ENCODE measurements around the gene TCP1. TPM values are rescaled to one million over a fixed set of nuclear protein-coding genes. Genes with fewer than 3 reads are reported as not detected.

TCP1 gene
- total RNA-seq, 6 donors from 2014 or later, result 43.0 to 128 (median 95.2) TPM

GRCh38 chr6:159790956-159791598 is 1.7 kb upstream of the TCP1 start:
- WGBS, 2 donors, result 16 to 29% methylated on average over 13 to 18 of the region's 18 CpGs
- H3K27ac ChIP-seq, result peak overlapping the region; percentile 92 to 99 (median 94)
- DNase-seq (no peak), ATAC-seq (ENCODE audit: low FRiP score in 2 of 2) (no peak)
- peaks cover 24 to 51% (median 38%) of the 10 kb centered on the region in 4 donors for H3K4me1 ChIP-seq
- no peaks in the 10 kb centered on the region for H3K27me3 ChIP-seq
- H3K36me3 ChIP-seq, result peaks cover 0 to 50% (median 18%) of the 10 kb centered on the region in 4 donors
- peak overlapping the region; percentile 82 to 95 (median 92) for H3K4me3 ChIP-seq
- H3K9me3 ChIP-seq, result no peaks in the 10 kb centered on the region
- TF ChIP-seq EP300 (IDR thresholded peaks at IDR 0.05) (no peak), POLR2AphosphoS5 (IDR thresholded peaks at IDR 0.05) (no peak), POLR2A (IDR thresholded peaks at IDR 0.05) (no peak)
- TF ChIP-seq, protein P1, sequence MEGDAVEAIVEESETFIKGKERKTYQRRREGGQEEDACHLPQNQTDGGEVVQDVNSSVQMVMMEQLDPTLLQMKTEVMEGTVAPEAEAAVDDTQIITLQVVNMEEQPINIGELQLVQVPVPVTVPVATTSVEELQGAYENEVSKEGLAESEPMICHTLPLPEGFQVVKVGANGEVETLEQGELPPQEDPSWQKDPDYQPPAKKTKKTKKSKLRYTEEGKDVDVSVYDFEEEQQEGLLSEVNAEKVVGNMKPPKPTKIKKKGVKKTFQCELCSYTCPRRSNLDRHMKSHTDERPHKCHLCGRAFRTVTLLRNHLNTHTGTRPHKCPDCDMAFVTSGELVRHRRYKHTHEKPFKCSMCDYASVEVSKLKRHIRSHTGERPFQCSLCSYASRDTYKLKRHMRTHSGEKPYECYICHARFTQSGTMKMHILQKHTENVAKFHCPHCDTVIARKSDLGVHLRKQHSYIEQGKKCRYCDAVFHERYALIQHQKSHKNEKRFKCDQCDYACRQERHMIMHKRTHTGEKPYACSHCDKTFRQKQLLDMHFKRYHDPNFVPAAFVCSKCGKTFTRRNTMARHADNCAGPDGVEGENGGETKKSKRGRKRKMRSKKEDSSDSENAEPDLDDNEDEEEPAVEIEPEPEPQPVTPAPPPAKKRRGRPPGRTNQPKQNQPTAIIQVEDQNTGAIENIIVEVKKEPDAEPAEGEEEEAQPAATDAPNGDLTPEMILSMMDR (IDR thresholded peaks at IDR 0.05), result no peak

DNA sequence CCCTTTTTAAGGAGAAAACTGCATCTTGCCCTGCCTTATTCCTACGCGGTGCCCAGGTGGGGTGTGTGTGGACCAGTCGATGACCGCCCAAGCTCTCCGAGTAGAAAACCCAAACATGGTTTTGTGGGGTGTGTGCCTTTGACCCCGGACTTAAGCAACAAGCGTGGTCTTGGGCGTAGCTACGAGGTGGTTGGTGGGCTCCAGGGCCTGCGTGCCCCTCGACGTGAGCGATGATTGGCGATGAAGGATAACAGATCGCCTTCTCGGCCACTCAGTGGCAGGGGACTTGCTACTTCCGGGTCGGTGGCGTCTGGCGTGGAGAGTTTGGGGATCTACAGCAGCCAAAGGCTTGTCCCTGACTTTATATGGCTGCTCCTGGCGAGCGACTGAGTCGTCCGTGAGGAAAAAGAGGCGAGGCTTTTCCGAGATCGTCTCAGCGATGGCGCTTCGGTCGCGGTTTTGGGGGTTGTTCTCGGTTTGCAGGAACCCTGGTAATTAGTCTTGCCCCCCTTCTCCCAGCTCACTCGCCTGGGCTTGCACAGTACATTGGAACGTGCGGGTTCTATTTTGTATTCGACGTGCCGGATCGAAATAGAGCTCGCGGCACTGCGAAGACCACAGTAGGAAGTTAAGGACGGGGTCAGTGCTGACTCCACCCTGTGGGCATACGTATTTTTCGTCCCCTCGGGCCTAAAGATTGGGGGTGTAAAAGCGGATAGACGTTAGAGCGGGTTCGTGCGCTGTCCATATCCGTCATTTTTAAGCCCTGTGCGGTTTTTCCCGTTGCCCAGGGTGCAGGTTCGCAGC is 950 bp upstream of the TCP1 start, which contains the start of gene MRPL18:
Gene MRPL18, plus strand, starts transcription at position 319 of the 807 bp plus-strand sequence. Its CDS starts 121 bp downstream, at position 440.
- DNase-seq (peak; percentile 90 to 96), ATAC-seq (ENCODE audit: low FRiP score in 2 of 2) (peak; percentile 96 to 98)
- peaks cover 24 to 47% (median 36%) of the 10 kb centered on the region in 4 donors for H3K4me1 ChIP-seq
- TF ChIP-seq, protein P1 (IDR thresholded peaks at IDR 0.05), result peak in 1 of 6 experiments; percentile 17
- TF ChIP-seq POLR2A (IDR thresholded peaks at IDR 0.05) (peak in 3 of 4 donors; percentile 20 to 64 (median 59)), EP300 (IDR thresholded peaks at IDR 0.05) (no peak), POLR2AphosphoS5 (IDR thresholded peaks at IDR 0.05) (peak; percentile 60 to 86)
- no peaks in the 10 kb centered on the region for H3K27me3 ChIP-seq
- no peaks in the 10 kb centered on the region for H3K9me3 ChIP-seq
- H3K4me3 ChIP-seq, result peak within 1 kb of the TSS; percentile 82 to 98 (median 94)
- WGBS, 2 donors, result 0 to 1% methylated on average over 32 to 51 of the region's 56 CpGs
- H3K27ac ChIP-seq, result peak within 1 kb of the TSS; percentile 92 to 99 (median 94)
- H3K36me3 ChIP-seq, result peaks cover 0 to 51% (median 19%) of the 10 kb centered on the region in 4 donors

DNA sequence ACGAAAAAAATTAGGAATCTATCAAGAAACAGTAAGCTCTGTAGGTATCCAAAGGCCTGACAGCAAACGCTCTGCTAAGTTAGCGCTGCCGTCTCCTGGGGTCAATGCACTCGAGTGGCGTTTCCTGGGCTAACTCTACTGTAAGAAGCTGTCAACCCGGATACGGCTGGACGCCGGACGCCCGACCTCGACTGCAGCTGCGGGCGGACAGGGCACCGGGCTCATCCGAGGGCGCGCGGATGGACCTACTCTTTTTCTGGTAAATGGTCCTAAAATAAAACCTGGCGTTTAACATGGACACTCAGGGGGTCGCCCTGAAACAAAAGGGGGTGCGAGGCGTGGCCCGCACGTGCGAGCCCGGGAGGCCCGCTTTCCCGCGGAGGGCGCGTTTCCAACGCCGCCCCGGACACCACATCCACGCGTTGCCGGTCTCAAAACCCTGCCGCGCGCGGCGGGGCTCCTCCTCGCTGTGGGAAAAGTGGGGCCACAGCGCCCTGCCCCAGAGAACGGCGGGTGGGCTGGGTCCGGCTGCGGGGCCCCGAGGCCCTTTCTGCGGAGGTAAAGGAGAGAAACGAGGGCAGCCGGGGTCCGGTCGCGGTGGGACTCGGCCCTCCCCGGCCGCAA is 537 bp downstream of the TCP1 start:
- peak; percentile 79 to 90 for DNase-seq
- H3K27me3 ChIP-seq, result no peaks in the 10 kb centered on the region
- 0% methylated on average over 11 to 18 of the region's 60 CpGs for WGBS, 2 donors
- peaks cover 24 to 43% (median 36%) of the 10 kb centered on the region in 4 donors for H3K4me1 ChIP-seq
- no peaks in the 10 kb centered on the region for H3K9me3 ChIP-seq
- ATAC-seq (ENCODE audit: low FRiP score in 2 of 2), result peak in 1 of 2 donors; percentile 20
- H3K36me3 ChIP-seq, result peaks cover 4 to 55% (median 32%) of the 10 kb centered on the region in 4 donors
- H3K4me3 ChIP-seq, result peak overlapping the region; percentile 82 to 98 (median 94)
- TF ChIP-seq POLR2AphosphoS5 (IDR thresholded peaks at IDR 0.05), result no peak
- TF ChIP-seq POLR2A (IDR thresholded peaks at IDR 0.05), result no peak
- TF ChIP-seq, protein P1 (IDR thresholded peaks at IDR 0.05), result no peak
- no peak for TF ChIP-seq EP300 (IDR thresholded peaks at IDR 0.05)
- H3K27ac ChIP-seq, result peak overlapping the region; percentile 92 to 99 (median 94)

DNA sequence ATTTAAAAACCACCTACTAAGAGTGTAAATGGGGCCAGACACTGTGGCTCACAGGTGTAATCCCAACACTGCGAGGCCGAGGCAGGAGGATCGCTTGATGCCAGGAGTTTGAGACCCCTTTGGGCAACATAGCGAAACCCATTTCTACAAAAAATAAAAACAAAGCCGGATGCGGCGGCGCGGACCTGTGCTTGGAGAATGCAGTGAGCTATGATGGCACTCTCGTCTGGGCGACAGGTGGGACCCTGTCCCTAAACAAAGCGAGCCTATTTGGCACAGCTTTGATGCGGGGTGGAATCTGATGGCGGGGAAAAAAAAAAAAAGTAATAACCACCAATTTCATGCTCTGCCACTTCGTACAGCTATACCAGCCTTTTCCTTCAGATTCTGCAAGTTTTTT is 1.1 kb downstream of the TCP1 start:
- Histone ChIP-seq H3K9me3 (no peaks in the 10 kb centered on the region), H3K27me3 (no peaks in the 10 kb centered on the region), H3K4me1 (peaks cover 24 to 43% (median 36%) of the 10 kb centered on the region in 4 donors), H3K27ac (peak overlapping the region; percentile 92 to 99 (median 94)), H3K36me3 (peaks cover 9 to 55% (median 34%) of the 10 kb centered on the region in 4 donors), H3K4me3 (peak overlapping the region; percentile 82 to 98 (median 94))
- ATAC-seq (ENCODE audit: low FRiP score in 2 of 2) (no peak), DNase-seq (peak in 1 of 2 donors; percentile 37)
- no peak for TF ChIP-seq POLR2A (IDR thresholded peaks at IDR 0.05)
- TF ChIP-seq POLR2AphosphoS5 (IDR thresholded peaks at IDR 0.05), result no peak
- TF ChIP-seq, protein P1 (IDR thresholded peaks at IDR 0.05), result no peak
- TF ChIP-seq EP300 (IDR thresholded peaks at IDR 0.05), result no peak
- WGBS, 2 donors, result 25 to 41% methylated on average over 15 of the region's 15 CpGs
